Testis (tissue), 2 donors: ENCODE measurements around the gene CLDN14.

ENCODE experiments used
- CTCF ChIP-seq, 3 experiments: fragments of 450-650 bp in 2 of 3; fragments of 200-600 bp in 1 of 3; sonication (generic) in 1 of 3; IDR thresholded peaks; one replicate each; pipeline ENCODE4 v1.5.1; 2016 to 2019; ENCODE audit warnings: antibody characterized with exemption in 3 of 3, mild to moderate bottlenecking in 2 of 3, moderate library complexity in 1 of 3
- POLR2A ChIP-seq: fragments of 450-650 bp; IDR thresholded peaks from one replicate; pipeline ENCODE4 v1.6.1; 2017; ENCODE audit warnings: antibody characterized with exemption, mild to moderate bottlenecking, moderate library complexity

- TF ChIP-seq CTCF (IDR thresholded peaks at IDR 0.05) (no peak), POLR2A (no peak)
Observed at GRCh38 chr21:36527317-36527716, 47.4 kb upstream of the CLDN14 start.
